Jurkat, Clone E6-1 (cell line): ENCODE data around the gene NKTR. TPM values are rescaled to one million over a fixed set of nuclear protein-coding genes. Genes with fewer than 3 reads are reported as not detected.
"Not testable (repeated sequence)": the region's sequence is repeated elsewhere in the genome, so short reads cannot be mapped to it uniquely, and the experiment has no call there.

Experiments used
- DNase-seq: peaks from one replicate; pipeline ENCODE4 v3.0.0-alpha.2; 2011; ENCODE audit warnings: low read depth, low spot score
- H3K4me3 ChIP-seq: 2 replicates; pipeline ENCODE4 v1.5.1; 2011; ENCODE audit warnings: mild to moderate bottlenecking, low read length, control low read depth, moderate library complexity
- polyA plus RNA-seq: library from polyadenylated mRNA; unstranded; fragments of >200 nt; gene quantifications from one replicate; pipeline ENCODE4 v1.2.1, GENCODE V29; 2012; ENCODE audit warnings: missing spikeins; ENCODE audit not compliant: insufficient read length, insufficient read depth

Gene NKTR
- polyA plus RNA-seq = 54.4 TPM

DNA sequence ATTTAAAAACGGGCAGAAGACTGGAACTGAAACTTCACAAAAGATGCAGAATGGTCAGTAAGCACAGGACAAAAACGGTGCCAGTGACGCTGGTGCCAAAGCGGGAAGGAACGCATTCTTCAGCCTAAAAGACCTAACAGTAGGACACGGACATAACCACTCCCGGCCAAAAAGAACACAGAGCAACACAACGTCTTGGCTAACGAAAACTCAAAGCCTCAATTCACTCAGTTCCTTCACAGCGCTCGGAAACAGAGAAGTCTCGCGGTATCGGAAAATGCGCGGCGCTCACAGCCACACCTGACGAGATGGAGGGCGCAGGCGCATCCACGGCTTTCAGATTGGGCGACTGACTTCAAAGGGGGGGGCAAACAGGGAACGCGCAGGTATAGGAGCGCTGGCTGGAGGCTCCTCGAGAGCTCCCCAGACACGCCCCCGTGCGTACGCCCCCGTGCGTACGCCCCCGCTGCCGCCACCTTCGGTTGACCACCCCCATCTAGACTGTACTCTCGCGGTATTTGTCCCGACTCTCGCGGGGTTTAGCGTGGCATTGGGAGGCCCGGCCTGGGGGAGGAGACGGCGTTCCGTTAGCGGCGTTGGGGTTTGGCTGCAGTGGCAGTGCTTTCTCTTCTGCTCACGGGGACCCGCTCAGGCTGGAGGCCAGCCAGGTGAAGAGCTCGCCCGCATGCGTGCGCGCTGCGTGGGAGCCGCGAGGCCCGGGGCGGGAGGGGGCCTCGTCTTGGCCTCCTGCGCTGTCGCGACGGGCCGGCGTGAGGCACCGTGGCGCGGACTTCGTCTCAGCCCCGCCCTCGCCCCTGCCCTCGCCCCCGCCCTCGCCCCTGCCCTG is at the start of gene NKTR:
Gene NKTR (plus strand): TSS at position 576 of the 847 bp plus-strand sequence. CDS start 321 bp downstream, outside the sequence.
- DNase-seq = peak; percentile 99
- H3K4me3 ChIP-seq = peak within 1 kb of the TSS; percentile 91

DNA sequence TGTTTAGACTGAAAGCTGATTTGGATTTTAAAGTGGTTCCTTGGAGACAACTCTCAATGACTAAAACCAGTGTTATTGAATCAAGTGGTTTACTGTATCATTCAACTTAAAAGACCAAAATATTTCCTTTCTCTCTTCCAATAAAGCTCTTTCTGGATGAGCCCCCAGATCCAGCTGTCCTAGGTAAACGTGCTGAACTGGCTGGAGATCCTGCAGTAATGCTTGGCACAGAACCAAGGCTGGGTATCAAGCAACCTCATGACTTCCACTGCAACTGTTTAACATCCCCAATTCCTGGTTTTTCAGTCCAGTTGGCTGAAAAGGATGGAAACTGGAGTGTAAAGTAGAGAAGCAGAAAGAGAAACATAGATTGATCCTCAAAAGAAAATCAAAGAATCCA is 47.7 kb upstream of the NKTR start:
- DNase-seq = no peak
- H3K4me3 ChIP-seq = no peak overlapping the region

- DNase-seq = peak; percentile 73
Observed at GRCh38 chr3:42556089-42556632, 44.3 kb upstream of the NKTR start.

DNA sequence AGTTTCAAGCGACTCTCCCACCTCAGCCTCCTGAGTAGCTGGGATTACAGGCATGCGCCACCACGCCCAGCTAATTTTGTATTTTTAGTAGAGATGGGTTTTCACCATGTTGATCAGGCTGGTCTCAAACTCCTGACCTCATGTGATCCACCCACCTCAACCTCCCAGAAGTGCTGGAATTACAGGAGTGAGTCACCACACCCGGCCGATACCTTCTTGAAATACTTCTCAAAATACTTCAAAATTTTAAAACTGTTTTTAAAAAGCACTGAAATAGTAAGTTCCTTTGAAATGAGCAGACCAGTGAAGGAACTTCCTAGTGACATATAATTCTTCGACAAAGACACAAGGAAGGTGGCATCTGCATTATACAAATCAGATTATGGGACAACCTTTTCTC is 43.7 kb upstream of the NKTR start:
- not testable (repeated sequence) for H3K4me3 ChIP-seq, DNase-seq

More at GRCh38 chr3:42556089-42556632, 44.3 kb upstream of the NKTR start:
- no peak overlapping the region for H3K4me3 ChIP-seq

DNA sequence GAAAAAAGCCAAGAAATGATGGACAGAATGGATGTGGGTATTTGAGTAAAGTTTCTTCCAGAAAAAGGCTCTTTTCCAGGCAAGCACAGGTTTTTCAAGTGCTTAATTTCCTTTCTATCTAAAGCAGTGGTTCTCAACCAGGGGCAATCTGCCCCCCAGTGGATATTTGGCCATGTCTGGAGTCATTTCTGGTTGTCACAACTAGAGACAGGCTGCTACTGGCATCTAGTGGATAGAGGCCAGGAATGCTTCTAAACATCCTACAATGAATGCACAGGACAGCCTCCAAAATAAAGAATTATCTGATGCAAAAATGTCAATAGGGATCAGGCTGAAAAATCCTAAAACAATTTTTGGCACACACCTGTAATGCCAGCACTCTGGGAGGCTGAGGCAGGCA is 42.6 kb upstream of the NKTR start:
- H3K4me3 ChIP-seq = no peak overlapping the region
- DNase-seq = peak; percentile 29

GRCh38 chr3:42562047-42562907 is 38.2 kb upstream of the NKTR start:
- H3K4me3 ChIP-seq = no peak overlapping the region
- DNase-seq = no peak

DNA sequence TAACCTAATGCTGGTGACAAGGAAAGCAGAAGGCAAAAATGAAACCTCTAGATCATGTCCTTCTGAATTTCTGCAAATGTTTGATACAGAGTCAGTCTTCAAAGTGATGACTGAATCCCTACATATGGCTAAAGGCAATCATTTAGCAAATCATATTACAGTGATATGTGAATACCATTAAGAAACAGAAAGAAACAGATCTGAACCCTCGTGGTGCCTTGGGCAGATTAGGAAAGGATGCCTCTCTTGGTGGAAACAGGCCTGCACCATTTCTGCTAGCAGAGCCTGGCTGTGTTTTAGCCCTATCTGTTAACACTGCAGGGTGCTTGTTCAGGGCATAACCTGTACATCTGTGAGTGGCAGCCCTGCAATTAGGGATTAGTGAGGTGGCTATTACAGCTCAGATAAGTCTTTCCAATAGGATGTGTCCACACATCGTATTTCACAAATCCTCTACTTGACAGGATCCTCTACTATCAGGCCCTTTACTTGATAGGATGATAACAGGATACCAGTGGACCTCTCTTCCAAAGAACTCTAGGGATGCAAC is 30.8 kb upstream of the NKTR start:
- H3K4me3 ChIP-seq = no peak overlapping the region
- no peak for DNase-seq

DNA sequence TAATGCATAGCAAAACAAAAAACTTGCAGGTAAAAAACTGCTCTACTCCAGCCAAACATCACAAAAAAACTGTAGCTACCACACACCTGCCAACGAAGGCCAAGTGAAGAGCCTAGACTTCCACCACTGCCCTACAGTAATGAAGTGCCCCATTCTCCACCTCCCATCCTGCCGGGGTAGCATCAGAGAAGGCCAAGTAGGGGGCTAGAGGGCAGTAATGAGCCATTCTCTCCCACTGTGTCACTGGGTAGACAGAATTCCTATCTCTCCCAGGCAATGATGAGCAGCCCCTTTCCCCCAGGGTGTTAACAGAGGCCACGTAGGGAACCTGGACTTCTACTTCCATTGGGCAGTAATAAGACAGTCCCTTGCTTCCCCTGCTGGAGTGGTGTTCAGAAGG is 28.2 kb upstream of the NKTR start:
- no peak overlapping the region for H3K4me3 ChIP-seq
- no peak for DNase-seq

DNA sequence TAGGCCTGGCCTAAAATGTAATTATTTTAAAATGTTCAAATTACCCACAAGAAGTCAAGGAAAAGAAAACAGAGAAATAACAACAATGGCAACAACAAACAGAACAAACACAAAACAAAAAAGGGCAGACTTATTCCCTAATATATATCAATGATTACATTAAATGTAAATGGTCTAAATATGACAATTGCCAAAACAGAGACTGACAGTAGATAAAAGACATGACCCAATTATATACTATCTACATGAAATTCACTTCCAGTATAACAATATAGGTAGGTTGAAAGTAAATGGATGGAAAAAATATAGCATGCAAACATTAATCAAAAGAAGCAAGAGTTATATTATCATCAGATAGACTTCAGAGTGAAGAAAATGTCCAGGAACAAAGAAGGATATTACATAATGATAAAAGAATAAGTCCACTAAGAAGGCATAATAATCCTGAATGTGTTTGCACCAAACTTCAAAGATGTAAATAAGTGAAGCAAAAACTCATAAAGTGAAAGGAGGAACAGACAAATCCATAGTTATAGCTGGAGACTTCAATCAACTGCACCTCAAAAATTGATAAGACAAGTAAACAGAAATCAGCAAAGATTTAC is 25.2 kb upstream of the NKTR start:
- no peak overlapping the region for H3K4me3 ChIP-seq
- no peak for DNase-seq

GRCh38 chr3:42578054-42578453 is 22.4 kb upstream of the NKTR start:
- no peak for DNase-seq
- no peak overlapping the region for H3K4me3 ChIP-seq

DNA sequence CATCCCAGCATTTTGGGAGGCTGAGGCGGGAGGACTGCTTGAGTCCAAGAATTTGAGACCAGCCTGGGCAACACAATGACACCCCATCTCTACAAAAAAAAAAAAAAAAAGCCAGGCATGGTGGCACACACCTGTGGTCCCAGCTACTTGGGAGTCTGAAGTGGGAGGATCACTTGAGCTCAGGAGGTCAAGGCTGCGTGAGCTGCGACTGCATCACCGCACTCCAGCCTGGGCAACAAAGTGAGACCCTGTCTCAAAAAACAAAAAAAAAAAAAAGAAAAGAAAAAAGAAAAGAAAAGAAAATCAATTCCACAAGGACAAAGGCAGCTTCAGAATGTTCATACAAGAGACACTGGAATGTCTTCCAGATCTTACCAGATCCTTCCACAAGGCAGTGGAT is 21.1 kb upstream of the NKTR start:
- DNase-seq, H3K4me3 ChIP-seq: not testable (repeated sequence)

DNA sequence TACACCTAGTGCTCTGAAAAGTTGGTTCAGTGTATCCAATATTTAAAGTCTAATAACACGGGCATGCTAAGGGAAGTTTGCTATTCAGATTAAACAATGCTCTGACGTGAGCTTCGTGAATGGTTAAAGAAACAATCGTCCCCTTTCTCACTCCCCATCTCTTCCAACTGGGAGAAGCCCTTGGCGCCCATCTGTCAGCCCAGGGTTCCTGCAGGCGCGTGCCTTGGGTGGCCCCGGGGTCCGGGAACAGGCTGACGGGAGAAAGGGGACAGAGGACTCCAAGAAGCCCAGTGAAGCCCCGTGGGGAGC is 19.1 kb upstream of the NKTR start:
- DNase-seq = no peak
- H3K4me3 ChIP-seq = peak overlapping the region; percentile 77

DNA sequence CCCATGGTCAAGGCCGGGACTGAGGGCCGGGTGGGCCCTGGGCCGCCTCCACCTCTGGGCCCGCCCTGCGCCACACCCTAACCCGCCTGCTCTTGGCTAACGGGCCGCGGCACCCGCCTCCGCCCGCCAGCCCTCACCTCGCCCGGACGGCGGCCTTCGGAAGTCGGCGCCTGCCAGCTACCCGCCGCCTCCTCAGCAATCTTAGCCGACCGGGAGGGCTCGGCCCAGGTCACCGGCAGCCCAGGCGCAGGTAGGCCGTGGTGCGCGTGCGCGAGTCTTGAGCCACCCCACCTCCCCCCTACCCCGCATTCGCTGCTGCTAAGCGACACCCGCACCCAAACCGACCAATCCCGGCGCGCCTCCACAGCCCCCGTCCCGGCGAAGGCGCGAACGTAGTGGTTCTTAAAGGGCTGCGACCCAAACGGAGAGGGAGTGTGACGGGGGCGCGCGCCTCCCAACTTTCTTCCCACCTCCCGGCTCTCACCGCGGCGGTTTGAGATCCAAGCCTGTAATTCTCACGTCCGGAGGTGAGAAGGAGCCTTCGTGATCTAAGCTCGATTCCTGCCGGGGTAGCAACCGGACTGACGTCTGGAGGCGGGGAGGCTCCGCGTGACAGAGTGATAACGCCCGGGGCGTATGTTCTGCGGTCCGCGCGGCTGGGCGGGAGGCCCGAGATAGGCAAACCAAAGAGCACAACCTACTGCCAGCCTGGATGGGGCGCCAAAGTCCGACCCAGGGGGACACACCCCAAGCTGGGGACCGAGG is 18.6 kb upstream of the NKTR start, which contains the start of gene SEC22C:
Gene SEC22C (minus strand): TSS at position 259 of the 765 bp plus-strand sequence. CDS start 12,921 bp downstream, outside the sequence.
- DNase-seq = peak; percentile 88
- H3K4me3 ChIP-seq = peak within 1 kb of the TSS; percentile 77

DNA sequence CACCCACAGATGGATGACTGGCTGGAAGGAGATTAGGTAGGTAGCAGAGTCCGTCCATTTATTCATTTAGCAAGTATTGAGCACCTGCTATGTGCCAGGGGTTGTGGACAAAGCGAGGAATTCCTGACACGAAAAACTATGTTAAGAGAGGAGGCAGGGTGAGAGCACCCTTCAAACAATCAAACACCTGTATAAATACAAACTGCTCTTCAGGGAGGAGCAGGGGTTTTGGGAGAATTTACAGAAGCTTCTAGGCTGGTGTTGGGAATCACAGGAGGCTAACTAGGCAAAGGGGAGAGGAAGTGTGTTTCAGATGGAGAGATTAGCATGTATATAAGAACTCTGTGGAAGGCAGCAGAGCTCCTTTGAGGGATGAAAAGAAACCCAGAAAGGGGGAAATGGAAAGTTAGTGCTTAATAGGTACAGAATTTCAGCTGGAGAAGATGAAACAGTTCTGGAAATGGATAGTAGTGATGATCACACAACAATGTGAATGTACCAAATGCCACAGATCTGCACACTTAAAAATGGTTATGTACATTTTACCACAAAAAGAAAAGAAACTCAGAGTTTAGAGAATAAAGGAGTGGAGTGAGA is 17.9 kb upstream of the NKTR start:
- no peak for DNase-seq
- peak overlapping the region; percentile 77 for H3K4me3 ChIP-seq

- DNase-seq = no peak
- no peak overlapping the region for H3K4me3 ChIP-seq
Observed at GRCh38 chr3:42588625-42589024, 11.9 kb upstream of the NKTR start.

- peak overlapping the region; percentile 71 for H3K4me3 ChIP-seq
- no peak for DNase-seq
Observed at GRCh38 chr3:42589382-42590109, 10.9 kb upstream of the NKTR start.

GRCh38 chr3:42590989-42591756 is 9.3 kb upstream of the NKTR start:
- peak overlapping the region; percentile 71 for H3K4me3 ChIP-seq
- no peak for DNase-seq
